Smooth muscle cell (in vitro differentiated cells): ENCODE data around the gene ADCY7. TPM values are rescaled to one million over a fixed set of nuclear protein-coding genes. Genes with fewer than 3 reads are reported as not detected.
A peak's percentile ranks its signal among the peaks of the same experiment; 100 is the strongest.

ENCODE experiments used
- DNase-seq: peaks from one replicate; lab custom pipeline; 2025; ENCODE audit not compliant: unreplicated experiment; lab: John Stamatoyannopoulos, UW
- H2AFZ ChIP-seq: fragments of 200-600 bp; sonication (generic); 2 replicates; pipeline ENCODE4 v1.6.0; 2016; ENCODE audit warnings: antibody characterized with exemption, low read depth, mild to moderate bottlenecking
- H3F3A ChIP-seq: fragments of 200-600 bp; sonication (generic); 2 replicates; pipeline ENCODE4 v1.6.0; 2017; ENCODE audit warnings: antibody characterized with exemption, low read depth
- H3K27ac ChIP-seq: fragments of 200-600 bp; sonication (generic); 2 replicates; pipeline ENCODE4 v1.5.1; 2016; ENCODE audit warnings: low read depth, mild to moderate bottlenecking
- H3K27me3 ChIP-seq: fragments of 200-600 bp; sonication (generic); 2 replicates; pipeline ENCODE4 v1.6.1; 2016; ENCODE audit warnings: low read depth, mild to moderate bottlenecking
- H3K36me3 ChIP-seq: fragments of 200-600 bp; sonication (generic); 2 replicates; pipeline ENCODE4 v1.5.1; 2016; ENCODE audit warnings: low read depth
- H3K4me1 ChIP-seq: fragments of 200-600 bp; sonication (generic); 2 replicates; pipeline ENCODE4 v1.5.1; 2016; ENCODE audit warnings: low read depth
- H3K4me2 ChIP-seq: fragments of 200-600 bp; sonication (generic); 2 replicates; pipeline ENCODE4 v1.6.0; 2016; ENCODE audit warnings: mild to moderate bottlenecking
- H3K4me3 ChIP-seq: fragments of 200-600 bp; sonication (generic); 2 replicates; pipeline ENCODE4 v1.5.1; 2016; ENCODE audit warnings: mild to moderate bottlenecking
- H3K79me2 ChIP-seq: fragments of 200-600 bp; sonication (generic); 2 replicates; pipeline ENCODE4 v1.6.0; 2016; ENCODE audit warnings: low read depth, mild to moderate bottlenecking
- H3K9ac ChIP-seq: fragments of 200-600 bp; sonication (generic); 2 replicates; pipeline ENCODE4 v1.6.0; 2016; ENCODE audit warnings: low read depth
- H3K9me3 ChIP-seq: fragments of 200-600 bp; sonication (generic); replicated peaks from 2 replicates; pipeline ENCODE4 v1.5.1; 2016; ENCODE audit warnings: low read depth
- H4K20me1 ChIP-seq: fragments of 200-600 bp; sonication (generic); 2 replicates; pipeline ENCODE4 v1.6.0; 2016; ENCODE audit warnings: low read depth
- WGBS: methylation state at CpG from one replicate; pipeline ENCODE4 v1.1.7; 2016; ENCODE audit warnings: low lambda C conversion rate; 5-methylcytosine and 5-hydroxymethylcytosine counted together
- polyA plus RNA-seq: library from polyadenylated mRNA; unstranded; fragments of >200 nt; fragmentation: Nextera tagmentation; extraction: Ambion mirVana; gene quantifications from 2 replicates; pipeline ENCODE4 v1.2.1, GENCODE V29; 2016
- total RNA-seq: library from RNA; depleted of rRNA; stranded (reverse); fragments of >200 nt; gene quantifications from 2 replicates; pipeline ENCODE4 v1.2.3, GENCODE V29; 2014
- TF ChIP-seq, protein P1 (sequence below): fragments of 200-600 bp; sonication (generic); IDR thresholded peaks from 2 replicates; pipeline ENCODE4 v1.5.1; 2017; ENCODE audit warnings: borderline replicate concordance, mild to moderate bottlenecking, antibody characterized with exemption; ENCODE audit not compliant: insufficient read depth, poor library complexity, severe bottlenecking

The ADCY7 gene
- 31.6 and 37.1 TPM in 2 replicates for total RNA-seq
- 28.1 and 30.7 TPM in 2 replicates for polyA plus RNA-seq

DNA sequence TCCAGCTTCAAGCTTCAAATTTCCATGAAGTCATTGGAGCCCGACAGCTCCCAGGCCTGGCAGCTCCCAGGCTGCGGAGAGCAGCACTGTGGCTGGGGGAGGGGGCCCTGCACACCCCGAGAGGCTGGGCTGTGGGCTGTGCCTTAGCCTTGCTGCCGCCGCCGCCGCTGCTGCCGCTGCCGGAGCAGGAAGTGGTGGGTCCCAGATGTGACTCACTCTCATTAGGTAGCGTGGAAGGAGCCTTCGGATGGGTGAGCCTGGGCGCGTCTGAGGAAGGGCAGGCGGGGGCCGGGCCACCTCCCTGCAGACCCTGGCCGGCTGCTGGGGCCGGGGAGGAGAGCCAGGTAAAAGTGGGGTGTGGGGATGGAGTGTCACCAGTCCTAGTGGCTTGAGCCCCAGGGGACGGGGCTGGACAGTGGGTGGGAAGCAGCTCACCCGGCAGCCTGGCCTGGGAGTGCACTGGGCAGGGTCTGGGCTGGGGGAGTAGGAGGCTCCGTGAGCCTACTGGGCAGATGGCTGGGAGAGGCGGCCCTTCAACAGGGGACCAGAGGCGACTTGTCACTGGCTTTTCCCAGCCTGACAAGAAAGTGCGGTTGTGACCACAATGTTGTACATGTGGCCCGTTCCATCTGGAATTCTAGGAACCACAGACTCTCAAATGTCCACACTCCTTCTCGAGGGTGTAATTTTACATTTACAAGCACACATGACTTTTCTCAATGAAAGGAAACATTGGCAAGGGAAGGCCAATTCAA lies at the start of gene ADCY7:
Gene ADCY7 (plus strand): TSS at position 215 of the 755 bp plus-strand sequence. CDS start 21,629 bp downstream, outside the sequence.
- Histone ChIP-seq H3K9me3 (no peaks in the 10 kb centered on the region), H3K4me2 (peak within 1 kb of the TSS; percentile 83), H3K9ac (peak within 1 kb of the TSS; percentile 79), H3K79me2 (peaks cover 14% of the 10 kb centered on the region), H3K36me3 (no peaks in the 10 kb centered on the region), H4K20me1 (peaks cover 19% of the 10 kb centered on the region), H2AFZ (no peak within 1 kb of the TSS), H3K4me3 (peak within 1 kb of the TSS; percentile 36), H3K27ac (peak within 1 kb of the TSS; percentile 93), H3K4me1 (peaks cover 10% of the 10 kb centered on the region), H3F3A (no peaks in the 10 kb centered on the region), H3K27me3 (no peaks in the 10 kb centered on the region)
- DNase-seq, result peak; percentile 45
- TF ChIP-seq, protein P1, sequence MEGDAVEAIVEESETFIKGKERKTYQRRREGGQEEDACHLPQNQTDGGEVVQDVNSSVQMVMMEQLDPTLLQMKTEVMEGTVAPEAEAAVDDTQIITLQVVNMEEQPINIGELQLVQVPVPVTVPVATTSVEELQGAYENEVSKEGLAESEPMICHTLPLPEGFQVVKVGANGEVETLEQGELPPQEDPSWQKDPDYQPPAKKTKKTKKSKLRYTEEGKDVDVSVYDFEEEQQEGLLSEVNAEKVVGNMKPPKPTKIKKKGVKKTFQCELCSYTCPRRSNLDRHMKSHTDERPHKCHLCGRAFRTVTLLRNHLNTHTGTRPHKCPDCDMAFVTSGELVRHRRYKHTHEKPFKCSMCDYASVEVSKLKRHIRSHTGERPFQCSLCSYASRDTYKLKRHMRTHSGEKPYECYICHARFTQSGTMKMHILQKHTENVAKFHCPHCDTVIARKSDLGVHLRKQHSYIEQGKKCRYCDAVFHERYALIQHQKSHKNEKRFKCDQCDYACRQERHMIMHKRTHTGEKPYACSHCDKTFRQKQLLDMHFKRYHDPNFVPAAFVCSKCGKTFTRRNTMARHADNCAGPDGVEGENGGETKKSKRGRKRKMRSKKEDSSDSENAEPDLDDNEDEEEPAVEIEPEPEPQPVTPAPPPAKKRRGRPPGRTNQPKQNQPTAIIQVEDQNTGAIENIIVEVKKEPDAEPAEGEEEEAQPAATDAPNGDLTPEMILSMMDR, result no peak
- 2% methylated on average over 13 of the region's 25 CpGs for WGBS

DNA sequence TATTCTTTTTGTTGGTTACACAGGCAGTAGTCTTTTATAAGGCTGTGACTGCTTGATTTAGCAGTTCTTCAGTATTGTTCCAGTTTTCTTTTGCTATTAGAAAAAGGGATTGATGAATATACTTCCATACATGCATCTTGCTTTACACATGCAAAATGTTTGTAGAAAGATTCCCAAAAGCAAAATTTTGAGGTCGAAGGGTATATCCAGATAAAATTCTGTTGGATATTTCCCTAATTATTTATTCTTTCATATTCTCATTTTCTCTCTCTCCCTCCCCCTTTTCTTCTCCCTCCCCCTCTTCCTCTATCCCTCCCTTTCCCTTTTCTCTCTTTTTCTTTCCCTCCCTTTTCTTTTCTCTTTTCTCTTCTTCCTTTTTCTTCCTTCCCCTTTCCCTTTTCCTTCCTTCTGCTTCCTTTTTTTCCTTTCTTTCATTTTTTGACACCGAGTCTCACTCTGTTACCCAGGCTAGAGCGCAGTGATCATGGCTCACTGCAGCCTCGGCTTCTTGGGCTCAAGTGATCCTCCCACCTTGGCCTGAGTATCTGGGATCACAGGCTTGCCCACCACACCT lies 46.9 kb upstream of the ADCY7 start:
- DNase-seq, result no peak
- H4K20me1 ChIP-seq, result no peaks in the 10 kb centered on the region
- no peaks in the 10 kb centered on the region for H3K27me3 ChIP-seq
- WGBS, result 97% methylated on average over 4 of the region's 4 CpGs
- no peak overlapping the region for H3K4me3 ChIP-seq
- no peak overlapping the region for H3K9ac ChIP-seq
- no peak overlapping the region for H3K4me2 ChIP-seq
- H3K9me3 ChIP-seq, result no peaks in the 10 kb centered on the region
- no peaks in the 10 kb centered on the region for H3K36me3 ChIP-seq
- TF ChIP-seq, protein P1, result no peak
- H3F3A ChIP-seq, result no peaks in the 10 kb centered on the region
- no peak overlapping the region for H3K27ac ChIP-seq
- H2AFZ ChIP-seq, result no peak overlapping the region
- no peaks in the 10 kb centered on the region for H3K4me1 ChIP-seq
- no peaks in the 10 kb centered on the region for H3K79me2 ChIP-seq

DNA sequence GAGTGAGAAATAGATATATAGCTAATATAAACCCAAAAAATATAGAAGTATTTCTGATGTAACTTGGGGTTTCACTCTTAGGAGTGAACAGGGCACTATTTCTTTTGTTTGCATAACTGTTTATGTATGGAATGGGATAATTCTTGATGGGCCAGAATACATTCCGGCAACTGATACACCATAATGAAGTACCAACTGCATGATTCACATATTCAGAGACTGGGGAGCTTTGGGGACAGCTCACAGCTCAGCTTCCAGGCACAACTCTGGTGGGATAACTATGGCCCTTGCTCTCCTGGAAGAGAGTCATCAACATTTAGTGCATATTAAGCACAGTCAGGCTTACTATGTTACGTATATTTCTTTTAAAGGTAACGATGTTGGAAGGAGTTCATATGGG lies 42.1 kb upstream of the ADCY7 start:
- Histone ChIP-seq H3K4me3 (no peak overlapping the region), H3F3A (no peaks in the 10 kb centered on the region), H3K27me3 (no peaks in the 10 kb centered on the region), H2AFZ (no peak overlapping the region), H3K4me2 (no peak overlapping the region), H3K27ac (no peak overlapping the region), H4K20me1 (no peaks in the 10 kb centered on the region), H3K79me2 (no peaks in the 10 kb centered on the region), H3K36me3 (no peaks in the 10 kb centered on the region), H3K4me1 (no peaks in the 10 kb centered on the region), H3K9ac (no peak overlapping the region), H3K9me3 (no peaks in the 10 kb centered on the region)
- TF ChIP-seq, protein P1, result no peak
- WGBS, result 89% methylated on average over 3 of the region's 3 CpGs
- no peak for DNase-seq
